HL-60 (cell line): ENCODE results near the gene CDC25B.
A peak's percentile ranks its signal among the peaks of the same experiment; 100 is the strongest.

Source experiments
- GABPA ChIP-seq: IDR thresholded peaks from 2 replicates; pipeline ENCODE4 v1.6.1; 2012; ENCODE audit warnings: low read depth
- POLR2AphosphoS5 ChIP-seq: IDR thresholded peaks from 2 replicates; pipeline ENCODE4 v1.6.1; 2012; ENCODE audit warnings: low read depth
- TF ChIP-seq, protein P1 (sequence below): IDR thresholded peaks from one replicate; pipeline ENCODE4 v1.5.1; 2011; ENCODE audit warnings: low read length, control low read depth, inconsistent platforms; ENCODE audit not compliant: insufficient read depth

DNA sequence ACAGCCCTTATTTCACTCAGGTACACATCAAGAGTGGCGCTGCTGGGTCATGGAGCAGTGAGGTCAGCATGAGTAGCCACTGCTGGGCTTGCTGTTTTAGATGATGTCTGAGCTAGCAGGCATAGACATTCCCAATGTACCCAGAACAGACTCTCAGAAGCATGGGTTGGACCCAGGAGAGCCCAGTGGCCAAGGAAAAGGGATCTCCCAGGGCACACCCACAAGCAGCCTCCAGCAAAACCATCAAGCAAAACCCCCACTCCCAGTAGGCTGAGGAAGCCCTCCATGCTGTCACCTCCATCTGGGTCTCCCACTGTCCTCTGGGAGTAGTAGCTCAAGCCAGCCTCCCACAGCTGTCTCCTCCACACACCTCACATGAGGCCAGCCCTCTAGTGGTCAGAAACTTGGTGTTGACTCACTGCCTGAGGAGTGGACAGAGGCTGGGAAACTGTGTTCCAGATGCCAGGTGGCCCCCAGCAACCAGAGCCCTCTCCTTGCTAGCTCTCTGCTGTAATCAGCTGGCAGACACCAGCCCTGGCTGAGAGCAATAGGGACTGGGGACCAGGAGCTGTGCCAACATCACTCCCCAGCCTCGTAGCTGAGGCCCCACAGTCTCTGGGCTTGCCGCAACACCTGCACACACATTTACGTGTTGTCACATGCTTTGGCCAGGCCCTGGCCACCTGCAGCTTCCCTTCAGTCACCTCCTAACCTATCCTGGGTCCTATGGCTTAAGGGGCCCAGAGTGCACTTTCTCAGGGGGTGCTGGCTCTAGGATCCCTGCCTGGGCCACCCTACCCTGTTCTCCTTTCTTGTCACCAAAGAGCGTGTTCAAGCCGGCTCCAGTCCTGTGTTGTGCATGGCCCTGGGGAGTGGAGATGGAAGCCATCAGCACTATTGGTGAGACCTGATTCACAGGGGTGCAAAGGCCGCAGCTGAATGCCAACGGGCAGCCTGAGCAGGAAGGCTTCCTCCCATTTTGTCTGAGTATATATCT, 22.3 kb downstream of the CDC25B start:
- TF ChIP-seq, protein P1, sequence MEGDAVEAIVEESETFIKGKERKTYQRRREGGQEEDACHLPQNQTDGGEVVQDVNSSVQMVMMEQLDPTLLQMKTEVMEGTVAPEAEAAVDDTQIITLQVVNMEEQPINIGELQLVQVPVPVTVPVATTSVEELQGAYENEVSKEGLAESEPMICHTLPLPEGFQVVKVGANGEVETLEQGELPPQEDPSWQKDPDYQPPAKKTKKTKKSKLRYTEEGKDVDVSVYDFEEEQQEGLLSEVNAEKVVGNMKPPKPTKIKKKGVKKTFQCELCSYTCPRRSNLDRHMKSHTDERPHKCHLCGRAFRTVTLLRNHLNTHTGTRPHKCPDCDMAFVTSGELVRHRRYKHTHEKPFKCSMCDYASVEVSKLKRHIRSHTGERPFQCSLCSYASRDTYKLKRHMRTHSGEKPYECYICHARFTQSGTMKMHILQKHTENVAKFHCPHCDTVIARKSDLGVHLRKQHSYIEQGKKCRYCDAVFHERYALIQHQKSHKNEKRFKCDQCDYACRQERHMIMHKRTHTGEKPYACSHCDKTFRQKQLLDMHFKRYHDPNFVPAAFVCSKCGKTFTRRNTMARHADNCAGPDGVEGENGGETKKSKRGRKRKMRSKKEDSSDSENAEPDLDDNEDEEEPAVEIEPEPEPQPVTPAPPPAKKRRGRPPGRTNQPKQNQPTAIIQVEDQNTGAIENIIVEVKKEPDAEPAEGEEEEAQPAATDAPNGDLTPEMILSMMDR, result peak; percentile 50
- TF ChIP-seq POLR2AphosphoS5 (no peak), GABPA (no peak)
